HepG2 (cell line): ENCODE measurements around the gene KCNJ4. TPM values are rescaled to one million over a fixed set of nuclear protein-coding genes. Genes with fewer than 3 reads are reported as not detected.

Experiments used
- DR1 ChIP-seq: sonication (generic); formaldehyde crosslinking; IDR thresholded peaks from 2 replicates; pipeline ENCODE4 v1.8.0; 2021; ENCODE audit warnings: mild to moderate bottlenecking, missing genetic modification reagents, inconsistent platforms
- HIVEP1 ChIP-seq: sonication (generic); formaldehyde crosslinking; IDR thresholded peaks from 2 replicates; pipeline ENCODE4 v1.4.0; 2020; ENCODE audit warnings: mild to moderate bottlenecking, missing genetic modification reagents
- HNRNPUL1 ChIP-seq: fragments of 200-400 bp; formaldehyde crosslinking; IDR thresholded peaks from 2 replicates; pipeline ENCODE4 v1.6.1; 2017; ENCODE audit warnings: low read depth, mild to moderate bottlenecking, low read length, moderate library complexity
- HOXA5 ChIP-seq: sonication (generic); formaldehyde crosslinking; IDR thresholded peaks from 2 replicates; pipeline ENCODE4 v1.4.0; 2020; ENCODE audit warnings: missing genetic modification reagents
- NFE2L2 ChIP-seq: fragments of 150-350 bp; IDR thresholded peaks from 2 replicates; pipeline ENCODE4 v1.6.1; 2014; ENCODE audit warnings: low read length
- PHF5A ChIP-seq: IDR thresholded peaks from one replicate; pipeline ENCODE4 v1.6.1; 2018; ENCODE audit warnings: low read depth, missing genetic modification reagents; ENCODE audit not compliant: unreplicated experiment
- PTBP1 ChIP-seq: fragments of 200-400 bp; formaldehyde crosslinking; IDR thresholded peaks from 2 replicates; pipeline ENCODE4 v1.6.1; 2018; ENCODE audit warnings: low read length, low read depth; ENCODE audit not compliant: poor library complexity, severe bottlenecking
- RORA ChIP-seq: sonication (generic); formaldehyde crosslinking; IDR thresholded peaks from 2 replicates; pipeline ENCODE4 v1.5.0; 2020; ENCODE audit warnings: mild to moderate bottlenecking, missing genetic modification reagents, moderate library complexity
- SP4 ChIP-seq: sonication (generic); formaldehyde crosslinking; IDR thresholded peaks from 2 replicates; pipeline ENCODE4 v1.8.1; 2023; ENCODE audit warnings: mild to moderate bottlenecking, missing genetic modification reagents
- TGIF2 ChIP-seq: IDR thresholded peaks from 2 replicates; pipeline ENCODE4 v1.6.1; 2016; ENCODE audit warnings: control low read depth, missing compliant biosample characterization
- ZKSCAN8 ChIP-seq: IDR thresholded peaks from 2 replicates; pipeline ENCODE4 v1.6.1; 2016; ENCODE audit warnings: borderline replicate concordance, missing genetic modification reagents, missing compliant biosample characterization
- ZNF317 ChIP-seq: sonication (generic); formaldehyde crosslinking; IDR thresholded peaks from 2 replicates; pipeline ENCODE4 v1.5.0; 2020; ENCODE audit warnings: mild to moderate bottlenecking, missing genetic modification reagents
- ZNF331 ChIP-seq: sonication (generic); formaldehyde crosslinking; IDR thresholded peaks from 2 replicates; pipeline ENCODE4 v1.4.0; 2020; ENCODE audit warnings: missing genetic modification reagents
- ZNF446 ChIP-seq: sonication (generic); formaldehyde crosslinking; IDR thresholded peaks from 2 replicates; pipeline ENCODE4 v1.5.0; 2020; ENCODE audit warnings: mild to moderate bottlenecking, missing genetic modification reagents
- ZNF572 ChIP-seq: sonication (generic); formaldehyde crosslinking; IDR thresholded peaks from 2 replicates; pipeline ENCODE4 v1.5.1; 2020; ENCODE audit warnings: mild to moderate bottlenecking, missing genetic modification reagents
- polyA plus RNA-seq, 8 experiments: library from polyadenylated mRNA; depleted of rRNA in 3 of 8; stranded (reverse) in 7 of 8; unstranded in 1 of 8; fragments of >200 nt; fragmentation: Illumina TruSeq in 4 of 8; extraction: Trizol in 4 of 8; gene quantifications; 2 replicates each; pipeline versions ENCODE4 v1.2.1 to v1.2.3, GENCODE V29; 2011 to 2016; ENCODE audit warnings: low read depth in 4 of 8, missing spikeins in 1 of 8, mixed read lengths in 1 of 8; ENCODE audit not compliant: insufficient read depth in 1 of 8
- total RNA-seq, 5 experiments: library from RNA; depleted of rRNA; stranded (reverse); fragments of >200 nt; fragmentation: Illumina TruSeq; extraction: Trizol; gene quantifications; 2 replicates each; pipeline ENCODE4 v1.2.3, GENCODE V29; 2016; ENCODE audit warnings: low read depth in 1 of 5
- TF ChIP-seq, protein P1 (sequence below), 2 experiments: sonication (generic) in 1 of 2; formaldehyde crosslinking in 1 of 2; IDR thresholded peaks; 2 replicates each; pipeline versions ENCODE4 v1.4.0 to v1.6.1; 2018 to 2020; ENCODE audit warnings: missing genetic modification reagents in 2 of 2, borderline replicate concordance in 1 of 2, low read depth in 1 of 2, mild to moderate bottlenecking in 1 of 2, missing biosample characterization in 1 of 2
- TF ChIP-seq, protein P2 (sequence below), 2 experiments: fragments of 450-650 bp in 1 of 2; sonication (generic) in 1 of 2; formaldehyde crosslinking; IDR thresholded peaks; 2 replicates each; pipeline versions ENCODE4 v1.5.0 to v1.8.0; 2020 to 2022; ENCODE audit warnings: mild to moderate bottlenecking in 1 of 2, missing genetic modification reagents in 1 of 2
- TF ChIP-seq, protein P3 (sequence below): sonication (generic); formaldehyde crosslinking; conservative IDR thresholded peaks from 2 replicates; pipeline ENCODE4 v1.4.0; 2020; ENCODE audit warnings: mild to moderate bottlenecking, missing genetic modification reagents, moderate library complexity
- TF ChIP-seq, protein P4 (sequence below): sonication (generic); formaldehyde crosslinking; IDR thresholded peaks from 2 replicates; pipeline ENCODE4 v1.8.0; 2023; ENCODE audit warnings: mild to moderate bottlenecking, missing genetic modification reagents
- TF ChIP-seq, protein P5 (sequence below): sonication (generic); formaldehyde crosslinking; IDR thresholded peaks from 2 replicates; pipeline ENCODE4 v1.5.1; 2020; ENCODE audit warnings: mild to moderate bottlenecking, moderate library complexity, missing genetic modification reagents

The KCNJ4 gene
- total and polyA plus RNA-seq, 2 of the 13 experiments (the other 11 are each of a cell fraction or from before 2014, with no cell fraction given) = not detected

DNA sequence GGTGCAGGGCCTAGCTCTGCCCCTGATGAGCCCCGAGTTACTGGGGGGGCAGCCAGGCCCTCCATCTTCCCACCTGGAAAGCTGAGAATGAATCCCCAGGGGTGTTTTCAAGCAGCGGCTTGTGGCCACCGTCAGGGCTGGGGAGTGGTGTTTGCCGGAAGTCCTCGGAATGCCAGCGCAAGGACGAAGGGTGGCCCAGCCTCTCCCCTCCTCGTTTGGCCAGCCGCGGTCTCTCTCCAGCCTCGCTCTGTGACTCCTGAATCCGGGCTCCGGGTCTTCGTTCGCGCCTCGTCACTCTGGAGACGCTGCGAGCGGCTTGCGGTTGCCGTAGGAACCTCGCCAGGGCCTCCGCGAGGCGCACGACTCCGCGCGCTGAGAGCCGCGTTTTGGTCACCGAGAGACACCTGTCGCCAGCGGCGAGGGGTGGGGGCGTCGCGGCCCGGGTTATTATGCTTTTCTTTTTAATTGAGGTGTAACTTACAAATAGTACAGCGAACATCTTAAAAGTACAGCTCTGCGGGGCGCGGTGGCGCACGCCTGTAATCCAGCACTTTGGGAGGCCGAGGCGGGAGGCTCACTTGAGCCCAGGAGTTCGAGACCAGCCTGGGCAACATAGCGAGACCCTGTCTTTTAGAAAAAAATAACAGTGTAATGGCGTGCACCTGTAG, 6.5 kb upstream of the KCNJ4 start (continued):
- TF ChIP-seq, protein P1, sequence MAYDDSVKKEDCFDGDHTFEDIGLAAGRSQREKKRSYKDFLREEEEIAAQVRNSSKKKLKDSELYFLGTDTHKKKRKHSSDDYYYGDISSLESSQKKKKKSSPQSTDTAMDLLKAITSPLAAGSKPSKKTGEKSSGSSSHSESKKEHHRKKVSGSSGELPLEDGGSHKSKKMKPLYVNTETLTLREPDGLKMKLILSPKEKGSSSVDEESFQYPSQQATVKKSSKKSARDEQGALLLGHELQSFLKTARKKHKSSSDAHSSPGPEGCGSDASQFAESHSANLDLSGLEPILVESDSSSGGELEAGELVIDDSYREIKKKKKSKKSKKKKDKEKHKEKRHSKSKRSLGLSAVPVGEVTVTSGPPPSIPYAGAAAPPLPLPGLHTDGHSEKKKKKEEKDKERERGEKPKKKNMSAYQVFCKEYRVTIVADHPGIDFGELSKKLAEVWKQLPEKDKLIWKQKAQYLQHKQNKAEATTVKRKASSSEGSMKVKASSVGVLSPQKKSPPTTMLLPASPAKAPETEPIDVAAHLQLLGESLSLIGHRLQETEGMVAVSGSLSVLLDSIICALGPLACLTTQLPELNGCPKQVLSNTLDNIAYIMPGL (CRISPR knock-in tag; IDR thresholded peaks at IDR 0.05; ENCODE audit: borderline replicate concordance in 1 of 2, low read depth in 1 of 2) = 0 out of 4 replicates have a peak, but pooled peaks of 1 of the 2 experiments have one; percentile 57
- no peak for TF ChIP-seq NFE2L2
- no peak for TF ChIP-seq ZNF572
- no peak for TF ChIP-seq ZKSCAN8 (CRISPR knock-in tag)
- no peak for TF ChIP-seq DR1 (CRISPR knock-in tag)
- TF ChIP-seq, protein P2, sequence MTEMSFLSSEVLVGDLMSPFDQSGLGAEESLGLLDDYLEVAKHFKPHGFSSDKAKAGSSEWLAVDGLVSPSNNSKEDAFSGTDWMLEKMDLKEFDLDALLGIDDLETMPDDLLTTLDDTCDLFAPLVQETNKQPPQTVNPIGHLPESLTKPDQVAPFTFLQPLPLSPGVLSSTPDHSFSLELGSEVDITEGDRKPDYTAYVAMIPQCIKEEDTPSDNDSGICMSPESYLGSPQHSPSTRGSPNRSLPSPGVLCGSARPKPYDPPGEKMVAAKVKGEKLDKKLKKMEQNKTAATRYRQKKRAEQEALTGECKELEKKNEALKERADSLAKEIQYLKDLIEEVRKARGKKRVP (CRISPR knock-in tag; IDR thresholded peaks at IDR 0.05) = no peak
- TF ChIP-seq PHF5A (CRISPR knock-in tag) = no peak
- no peak for TF ChIP-seq RORA
- peak; percentile 72; the same call in 1 of the 2 replicates for TF ChIP-seq HOXA5 (CRISPR knock-in tag)
- TF ChIP-seq HIVEP1 (CRISPR knock-in tag) = no peak
- peak; percentile 55 for TF ChIP-seq SP4 (CRISPR knock-in tag)
- TF ChIP-seq TGIF2 (CRISPR knock-in tag) = no peak
- no peak for TF ChIP-seq HNRNPUL1
- TF ChIP-seq, protein P3, sequence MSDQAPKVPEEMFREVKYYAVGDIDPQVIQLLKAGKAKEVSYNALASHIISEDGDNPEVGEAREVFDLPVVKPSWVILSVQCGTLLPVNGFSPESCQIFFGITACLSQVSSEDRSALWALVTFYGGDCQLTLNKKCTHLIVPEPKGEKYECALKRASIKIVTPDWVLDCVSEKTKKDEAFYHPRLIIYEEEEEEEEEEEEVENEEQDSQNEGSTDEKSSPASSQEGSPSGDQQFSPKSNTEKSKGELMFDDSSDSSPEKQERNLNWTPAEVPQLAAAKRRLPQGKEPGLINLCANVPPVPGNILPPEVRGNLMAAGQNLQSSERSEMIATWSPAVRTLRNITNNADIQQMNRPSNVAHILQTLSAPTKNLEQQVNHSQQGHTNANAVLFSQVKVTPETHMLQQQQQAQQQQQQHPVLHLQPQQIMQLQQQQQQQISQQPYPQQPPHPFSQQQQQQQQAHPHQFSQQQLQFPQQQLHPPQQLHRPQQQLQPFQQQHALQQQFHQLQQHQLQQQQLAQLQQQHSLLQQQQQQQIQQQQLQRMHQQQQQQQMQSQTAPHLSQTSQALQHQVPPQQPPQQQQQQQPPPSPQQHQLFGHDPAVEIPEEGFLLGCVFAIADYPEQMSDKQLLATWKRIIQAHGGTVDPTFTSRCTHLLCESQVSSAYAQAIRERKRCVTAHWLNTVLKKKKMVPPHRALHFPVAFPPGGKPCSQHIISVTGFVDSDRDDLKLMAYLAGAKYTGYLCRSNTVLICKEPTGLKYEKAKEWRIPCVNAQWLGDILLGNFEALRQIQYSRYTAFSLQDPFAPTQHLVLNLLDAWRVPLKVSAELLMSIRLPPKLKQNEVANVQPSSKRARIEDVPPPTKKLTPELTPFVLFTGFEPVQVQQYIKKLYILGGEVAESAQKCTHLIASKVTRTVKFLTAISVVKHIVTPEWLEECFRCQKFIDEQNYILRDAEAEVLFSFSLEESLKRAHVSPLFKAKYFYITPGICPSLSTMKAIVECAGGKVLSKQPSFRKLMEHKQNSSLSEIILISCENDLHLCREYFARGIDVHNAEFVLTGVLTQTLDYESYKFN (CRISPR knock-in tag) = no peak
- TF ChIP-seq, protein P4, sequence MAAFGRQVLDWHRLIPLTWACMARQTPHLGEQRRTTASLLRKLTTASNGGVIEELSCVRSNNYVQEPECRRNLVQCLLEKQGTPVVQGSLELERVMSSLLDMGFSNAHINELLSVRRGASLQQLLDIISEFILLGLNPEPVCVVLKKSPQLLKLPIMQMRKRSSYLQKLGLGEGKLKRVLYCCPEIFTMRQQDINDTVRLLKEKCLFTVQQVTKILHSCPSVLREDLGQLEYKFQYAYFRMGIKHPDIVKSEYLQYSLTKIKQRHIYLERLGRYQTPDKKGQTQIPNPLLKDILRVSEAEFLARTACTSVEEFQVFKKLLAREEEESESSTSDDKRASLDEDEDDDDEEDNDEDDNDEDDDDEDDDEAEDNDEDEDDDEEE (CRISPR knock-in tag) = no peak
- no peak for TF ChIP-seq ZNF317 (CRISPR knock-in tag)
- TF ChIP-seq, protein P5, sequence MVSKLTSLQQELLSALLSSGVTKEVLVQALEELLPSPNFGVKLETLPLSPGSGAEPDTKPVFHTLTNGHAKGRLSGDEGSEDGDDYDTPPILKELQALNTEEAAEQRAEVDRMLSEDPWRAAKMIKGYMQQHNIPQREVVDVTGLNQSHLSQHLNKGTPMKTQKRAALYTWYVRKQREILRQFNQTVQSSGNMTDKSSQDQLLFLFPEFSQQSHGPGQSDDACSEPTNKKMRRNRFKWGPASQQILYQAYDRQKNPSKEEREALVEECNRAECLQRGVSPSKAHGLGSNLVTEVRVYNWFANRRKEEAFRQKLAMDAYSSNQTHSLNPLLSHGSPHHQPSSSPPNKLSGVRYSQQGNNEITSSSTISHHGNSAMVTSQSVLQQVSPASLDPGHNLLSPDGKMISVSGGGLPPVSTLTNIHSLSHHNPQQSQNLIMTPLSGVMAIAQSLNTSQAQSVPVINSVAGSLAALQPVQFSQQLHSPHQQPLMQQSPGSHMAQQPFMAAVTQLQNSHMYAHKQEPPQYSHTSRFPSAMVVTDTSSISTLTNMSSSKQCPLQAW (CRISPR knock-in tag) = peak; percentile 68
- no peak for TF ChIP-seq ZNF446 (CRISPR knock-in tag)
- no peak for TF ChIP-seq PTBP1
- TF ChIP-seq ZNF331 = peak; percentile 53; the same call in 1 of the 2 replicates
